ENCODE measurements around the gene SERPINA1.

DNA sequence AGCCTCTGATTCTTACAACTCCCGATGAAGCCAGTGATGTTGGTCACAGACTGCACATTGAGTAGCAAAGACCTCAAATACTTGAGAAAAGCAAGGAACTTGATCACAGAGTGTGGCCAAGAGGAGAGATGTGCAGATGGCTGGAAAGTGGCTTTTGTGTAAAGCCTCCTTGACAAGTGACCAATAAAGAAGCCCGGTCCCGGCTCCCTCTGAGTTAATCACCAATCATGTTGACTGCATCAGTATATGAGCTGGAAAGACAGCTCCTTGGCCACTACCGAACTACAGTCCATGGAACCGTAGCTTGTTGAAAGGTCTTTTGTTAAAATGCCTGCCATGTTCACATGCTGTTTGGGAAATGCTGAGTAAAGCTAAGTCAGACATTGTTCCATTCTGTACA lies 41.6 kb downstream of the SERPINA1 start:
- TF ChIP-seq EZH2 (IDR thresholded peaks at IDR 0.05) (no peak), CEBPB (IDR thresholded peaks at IDR 0.05; ENCODE audit: low read depth) (no peak)
- TF ChIP-seq, protein P1, sequence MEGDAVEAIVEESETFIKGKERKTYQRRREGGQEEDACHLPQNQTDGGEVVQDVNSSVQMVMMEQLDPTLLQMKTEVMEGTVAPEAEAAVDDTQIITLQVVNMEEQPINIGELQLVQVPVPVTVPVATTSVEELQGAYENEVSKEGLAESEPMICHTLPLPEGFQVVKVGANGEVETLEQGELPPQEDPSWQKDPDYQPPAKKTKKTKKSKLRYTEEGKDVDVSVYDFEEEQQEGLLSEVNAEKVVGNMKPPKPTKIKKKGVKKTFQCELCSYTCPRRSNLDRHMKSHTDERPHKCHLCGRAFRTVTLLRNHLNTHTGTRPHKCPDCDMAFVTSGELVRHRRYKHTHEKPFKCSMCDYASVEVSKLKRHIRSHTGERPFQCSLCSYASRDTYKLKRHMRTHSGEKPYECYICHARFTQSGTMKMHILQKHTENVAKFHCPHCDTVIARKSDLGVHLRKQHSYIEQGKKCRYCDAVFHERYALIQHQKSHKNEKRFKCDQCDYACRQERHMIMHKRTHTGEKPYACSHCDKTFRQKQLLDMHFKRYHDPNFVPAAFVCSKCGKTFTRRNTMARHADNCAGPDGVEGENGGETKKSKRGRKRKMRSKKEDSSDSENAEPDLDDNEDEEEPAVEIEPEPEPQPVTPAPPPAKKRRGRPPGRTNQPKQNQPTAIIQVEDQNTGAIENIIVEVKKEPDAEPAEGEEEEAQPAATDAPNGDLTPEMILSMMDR (IDR thresholded peaks at IDR 0.05 in 2 of 3, conservative IDR thresholded peaks at IDR 0.05 in 1 of 3; ENCODE audit: borderline replicate concordance in 1 of 3, insufficient read depth in 1 of 3, low read depth in 2 of 3, low read length in 2 of 3): no peak

Data from HCT116 (cell line).